Neural cell (in vitro differentiated cells): Measurements from ENCODE around the gene NCOA5. TPM values are rescaled to one million over a fixed set of nuclear protein-coding genes. Genes with fewer than 3 reads are reported as not detected.

Source experiments
- H2AFZ ChIP-seq: fragments of 200-600, 300-800 bp; sonication (generic), shearing (Covaris generic); 2 replicates; pipeline ENCODE4 v1.6.0; 2014; ENCODE audit warnings: low read depth, mild to moderate bottlenecking, antibody characterized with exemption, low read length, moderate library complexity
- H3F3A ChIP-seq: fragments of 200-600 bp; shearing (Covaris generic); 2 replicates; pipeline ENCODE4 v1.6.1; 2016; ENCODE audit warnings: mild to moderate bottlenecking, moderate library complexity, mixed read lengths, antibody characterized with exemption, low read length; ENCODE audit not compliant: insufficient read depth, poor library complexity, severe bottlenecking
- H3K27ac ChIP-seq: fragments of 200-600, 300-800 bp; sonication (generic), shearing (Covaris generic); 2 replicates; pipeline ENCODE4 v1.5.1; 2014; ENCODE audit warnings: mild to moderate bottlenecking, low read length, moderate library complexity
- H3K27me3 ChIP-seq: fragments of 300-800, 200-600 bp; sonication (generic), shearing (Covaris generic); 2 replicates; pipeline ENCODE4 v1.6.0; 2014; ENCODE audit warnings: mild to moderate bottlenecking, low read depth, low read length, moderate library complexity; ENCODE audit not compliant: insufficient read depth
- H3K36me3 ChIP-seq: fragments of 300-800, 200-600 bp; sonication (generic), shearing (Covaris generic); 2 replicates; pipeline ENCODE4 v1.5.1; 2014; ENCODE audit warnings: mild to moderate bottlenecking, antibody characterized with exemption, low read length, moderate library complexity; ENCODE audit not compliant: insufficient read depth
- H3K4me2 ChIP-seq: fragments of 300-800, 200-600 bp; sonication (generic), shearing (Covaris generic); 2 replicates; pipeline ENCODE4 v1.6.0; 2014; ENCODE audit warnings: mild to moderate bottlenecking, low read length
- H3K4me3 ChIP-seq: fragments of 300-800, 200-600 bp; sonication (generic), shearing (Covaris generic); 2 replicates; pipeline ENCODE4 v1.5.1; 2014; ENCODE audit warnings: mild to moderate bottlenecking, low read length, moderate library complexity
- H3K79me2 ChIP-seq: fragments of 200-600 bp; shearing (Covaris generic); replicated peaks from 2 replicates; pipeline ENCODE4 v1.6.0; 2014; ENCODE audit warnings: mild to moderate bottlenecking, low read length, moderate library complexity; ENCODE audit not compliant: insufficient read depth
- H3K9ac ChIP-seq: fragments of 300-800, 200-600 bp; sonication (generic), shearing (Covaris generic); 2 replicates; pipeline ENCODE4 v1.6.1; 2016; ENCODE audit warnings: mild to moderate bottlenecking, low read length, mixed read lengths
- H3K9me2 ChIP-seq: fragments of 200-600 bp; shearing (Covaris generic); 2 replicates; pipeline ENCODE4 v1.6.1; 2016; ENCODE audit warnings: mild to moderate bottlenecking, low read length, mixed read lengths; ENCODE audit not compliant: insufficient read depth
- H3K9me3 ChIP-seq: fragments of 200-600, 300-800 bp; sonication (generic), shearing (Covaris generic); 2 replicates; pipeline ENCODE4 v1.6.1; 2016; ENCODE audit warnings: mild to moderate bottlenecking, mixed run types, low read length, moderate library complexity, mixed read lengths
- H4K20me1 ChIP-seq: fragments of 200-600 bp; shearing (Covaris generic); 2 replicates; pipeline ENCODE4 v1.6.1; 2016; ENCODE audit warnings: mild to moderate bottlenecking, mixed run types; ENCODE audit not compliant: insufficient read depth
- CTCF ChIP-seq: fragments of 450-650 bp; IDR thresholded peaks from 2 replicates; pipeline ENCODE4 v1.5.1; 2014; ENCODE audit warnings: antibody characterized with exemption, mild to moderate bottlenecking, moderate library complexity; ENCODE audit not compliant: poor library complexity, severe bottlenecking
- EP300 ChIP-seq: fragments of 450-650 bp; conservative IDR thresholded peaks from 2 replicates; pipeline ENCODE4 v1.6.1; 2014; ENCODE audit warnings: antibody characterized with exemption, mild to moderate bottlenecking, moderate library complexity; ENCODE audit not compliant: poor library complexity, severe bottlenecking
- EZH2 ChIP-seq: fragments of 200-600, 300-800 bp; shearing (Covaris generic), sonication (generic); IDR thresholded peaks from 2 replicates; pipeline ENCODE4 v1.6.1; 2014; ENCODE audit warnings: antibody characterized with exemption, low read length, borderline replicate concordance, mild to moderate bottlenecking; ENCODE audit not compliant: insufficient read depth, poor library complexity, severe bottlenecking
- MXI1 ChIP-seq: fragments of 450-650 bp; conservative IDR thresholded peaks from 2 replicates; pipeline ENCODE4 v1.6.1; 2014; ENCODE audit warnings: antibody characterized with exemption, mild to moderate bottlenecking; ENCODE audit not compliant: poor library complexity, severe bottlenecking
- POLR2AphosphoS5 ChIP-seq: IDR thresholded peaks from 2 replicates; pipeline ENCODE4 v1.6.1; 2012
- RAD21 ChIP-seq: fragments of 450-650 bp; conservative IDR thresholded peaks from 2 replicates; pipeline ENCODE4 v1.6.1; 2014; ENCODE audit warnings: antibody characterized with exemption, mild to moderate bottlenecking, moderate library complexity
- REST ChIP-seq: IDR thresholded peaks from 2 replicates; pipeline ENCODE4 v1.6.1; 2012; ENCODE audit warnings: borderline replicate concordance
- SMC3 ChIP-seq: fragments of 450-650 bp; conservative IDR thresholded peaks from 2 replicates; pipeline ENCODE4 v1.6.1; 2014; ENCODE audit warnings: antibody characterized with exemption, mild to moderate bottlenecking, moderate library complexity; ENCODE audit not compliant: poor library complexity
- TAF1 ChIP-seq: IDR thresholded peaks from 2 replicates; pipeline ENCODE4 v1.6.1; 2012; ENCODE audit warnings: low read depth
- polyA plus RNA-seq: library from polyadenylated mRNA; depleted of rRNA; stranded (reverse); fragments of >200 nt; gene quantifications from 2 replicates; pipeline ENCODE4 v1.2.3, GENCODE V29; 2014

NCOA5 gene
- polyA plus RNA-seq, 1 donor from 2014 or later: 29.9 TPM

DNA sequence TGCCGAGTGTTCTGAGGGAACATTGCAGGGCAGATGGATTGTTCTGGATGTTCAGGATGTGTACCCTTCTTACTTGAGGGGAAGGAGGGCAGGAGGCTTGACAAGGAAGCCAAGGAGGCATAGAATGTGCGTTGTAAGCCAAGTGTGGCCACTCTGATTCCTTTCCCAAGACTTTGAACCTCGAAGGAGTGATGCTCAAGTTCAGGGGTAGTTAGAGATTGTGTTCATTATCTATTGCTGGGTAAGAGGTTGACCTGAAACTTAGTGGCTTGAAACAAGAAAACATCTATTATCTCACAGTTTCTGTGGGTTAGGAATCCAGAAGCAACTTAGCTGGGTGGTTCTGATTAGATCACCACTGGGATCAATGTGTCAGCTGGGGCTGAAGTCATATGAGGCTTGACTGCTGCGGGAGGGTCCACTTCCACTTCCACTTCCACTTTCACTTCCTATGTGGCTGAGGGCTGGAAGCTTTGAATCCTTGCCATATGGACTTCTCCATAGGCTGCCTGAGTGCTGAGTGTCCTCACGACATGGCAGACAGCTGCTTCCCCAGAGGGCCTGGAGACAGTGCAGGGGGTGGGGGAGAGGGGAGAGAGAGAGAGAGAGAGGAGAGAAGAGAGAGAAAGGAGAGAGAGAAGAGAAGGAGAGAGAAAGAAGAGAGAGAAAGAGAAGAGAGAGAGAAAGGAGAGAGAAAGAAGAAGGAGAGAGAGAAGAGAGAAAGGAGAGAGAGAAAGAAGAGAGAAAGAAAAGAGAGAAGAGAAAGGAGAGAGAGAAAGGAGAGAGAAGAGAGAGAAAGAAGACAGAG is 21.5 kb upstream of the NCOA5 start:
- Histone ChIP-seq H3K4me2 (no peak overlapping the region), H4K20me1 (no peaks in the 10 kb centered on the region), H3K4me3 (no peak overlapping the region), H3K27me3 (no peaks in the 10 kb centered on the region), H3K9ac (no peak overlapping the region), H3K27ac (no peak overlapping the region), H2AFZ (no peak overlapping the region), H3K36me3 (no peaks in the 10 kb centered on the region), H3K9me3 (no peaks in the 10 kb centered on the region), H3K79me2 (no peaks in the 10 kb centered on the region), H3F3A (no peaks in the 10 kb centered on the region), H3K9me2 (no peaks in the 10 kb centered on the region)
- TF ChIP-seq EZH2: no peak
- no peak for TF ChIP-seq TAF1
- TF ChIP-seq RAD21: no peak
- TF ChIP-seq CTCF: no peak
- no peak for TF ChIP-seq EP300
- TF ChIP-seq SMC3: no peak
- TF ChIP-seq MXI1: no peak
- no peak for TF ChIP-seq REST
- TF ChIP-seq POLR2AphosphoS5: no peak

DNA sequence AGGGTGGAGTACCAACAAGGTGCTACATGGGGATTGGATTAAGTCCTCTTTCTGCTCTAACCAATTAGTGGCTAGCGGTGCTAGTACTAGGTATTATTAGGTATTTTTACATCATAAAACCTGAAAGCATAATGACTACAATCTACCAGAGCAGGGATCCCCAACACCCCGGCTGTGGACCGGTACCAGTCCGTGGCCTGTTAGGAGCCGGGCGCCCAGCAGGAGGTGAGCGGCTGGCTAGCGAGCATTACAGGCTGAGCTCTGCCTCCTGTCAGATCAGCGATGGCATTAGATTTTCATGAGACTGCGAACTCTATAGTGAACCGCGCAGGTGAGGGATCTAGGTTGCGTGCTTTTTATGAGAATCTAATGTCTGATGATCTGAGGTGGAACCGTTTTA is 19.2 kb upstream of the NCOA5 start:
- no peaks in the 10 kb centered on the region for H3F3A ChIP-seq
- H3K4me3 ChIP-seq: no peak overlapping the region
- no peak overlapping the region for H3K27ac ChIP-seq
- no peaks in the 10 kb centered on the region for H3K36me3 ChIP-seq
- H3K4me2 ChIP-seq: no peak overlapping the region
- H3K9ac ChIP-seq: no peak overlapping the region
- H3K27me3 ChIP-seq: no peaks in the 10 kb centered on the region
- no peaks in the 10 kb centered on the region for H3K9me3 ChIP-seq
- no peak overlapping the region for H2AFZ ChIP-seq
- H3K9me2 ChIP-seq: no peaks in the 10 kb centered on the region
- no peaks in the 10 kb centered on the region for H4K20me1 ChIP-seq
- no peaks in the 10 kb centered on the region for H3K79me2 ChIP-seq
- TF ChIP-seq TAF1 (no peak), POLR2AphosphoS5 (no peak), EZH2 (no peak), MXI1 (no peak), EP300 (no peak), CTCF (no peak), SMC3 (no peak), REST (no peak), RAD21 (no peak)
